GM12801 (cell line): ENCODE measurements around the gene SHISA9.

Experiments
- TF ChIP-seq, protein P1 (sequence below): IDR thresholded peaks from one replicate; pipeline ENCODE4 v1.5.1; 2011; ENCODE audit warnings: control low read depth; ENCODE audit not compliant: insufficient read length; ENCODE audit errors: extremely low read depth

SHISA9 gene

DNA sequence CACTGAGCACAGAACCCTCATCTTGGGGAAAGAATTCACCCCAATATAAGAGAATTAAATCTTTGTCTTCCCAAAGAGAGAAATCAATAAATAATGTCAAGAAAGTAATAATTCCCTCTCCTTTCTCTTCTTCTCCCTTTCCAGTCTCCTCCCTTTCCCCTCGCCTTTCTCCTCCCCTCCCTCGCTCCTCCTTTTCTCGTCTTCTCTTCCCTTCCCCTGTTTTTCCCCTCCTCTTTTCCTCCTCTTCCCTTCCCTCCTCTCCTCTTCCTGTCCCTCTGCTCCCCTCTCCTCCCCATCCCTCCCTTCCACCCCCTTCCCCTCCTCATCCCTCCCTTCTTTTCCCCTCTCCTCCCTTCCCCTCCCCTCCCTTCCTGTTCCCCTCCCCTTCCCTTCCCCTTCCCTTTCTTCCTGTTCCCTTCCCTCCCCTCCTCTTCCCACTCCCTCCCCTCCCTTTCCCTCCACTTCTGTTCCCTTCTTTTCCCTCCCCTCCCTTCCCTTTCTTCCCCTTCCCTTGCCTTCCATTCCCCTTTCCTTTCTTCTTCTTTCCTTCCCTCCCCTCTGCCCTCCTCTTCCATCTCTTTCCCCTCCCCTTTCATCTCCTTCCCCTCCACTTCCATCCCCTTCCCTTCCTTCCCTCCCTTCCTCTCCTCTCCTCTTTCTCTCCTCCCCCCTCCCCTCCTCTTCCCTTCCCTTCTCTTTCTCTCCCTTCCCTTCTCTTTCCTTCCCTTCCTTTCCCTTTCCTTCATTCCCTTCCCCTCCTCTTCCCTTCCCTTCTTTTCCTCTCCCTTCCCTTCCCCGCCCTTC is 363.6 kb downstream of the SHISA9 start:
- TF ChIP-seq, protein P1, sequence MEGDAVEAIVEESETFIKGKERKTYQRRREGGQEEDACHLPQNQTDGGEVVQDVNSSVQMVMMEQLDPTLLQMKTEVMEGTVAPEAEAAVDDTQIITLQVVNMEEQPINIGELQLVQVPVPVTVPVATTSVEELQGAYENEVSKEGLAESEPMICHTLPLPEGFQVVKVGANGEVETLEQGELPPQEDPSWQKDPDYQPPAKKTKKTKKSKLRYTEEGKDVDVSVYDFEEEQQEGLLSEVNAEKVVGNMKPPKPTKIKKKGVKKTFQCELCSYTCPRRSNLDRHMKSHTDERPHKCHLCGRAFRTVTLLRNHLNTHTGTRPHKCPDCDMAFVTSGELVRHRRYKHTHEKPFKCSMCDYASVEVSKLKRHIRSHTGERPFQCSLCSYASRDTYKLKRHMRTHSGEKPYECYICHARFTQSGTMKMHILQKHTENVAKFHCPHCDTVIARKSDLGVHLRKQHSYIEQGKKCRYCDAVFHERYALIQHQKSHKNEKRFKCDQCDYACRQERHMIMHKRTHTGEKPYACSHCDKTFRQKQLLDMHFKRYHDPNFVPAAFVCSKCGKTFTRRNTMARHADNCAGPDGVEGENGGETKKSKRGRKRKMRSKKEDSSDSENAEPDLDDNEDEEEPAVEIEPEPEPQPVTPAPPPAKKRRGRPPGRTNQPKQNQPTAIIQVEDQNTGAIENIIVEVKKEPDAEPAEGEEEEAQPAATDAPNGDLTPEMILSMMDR, result no peak

DNA sequence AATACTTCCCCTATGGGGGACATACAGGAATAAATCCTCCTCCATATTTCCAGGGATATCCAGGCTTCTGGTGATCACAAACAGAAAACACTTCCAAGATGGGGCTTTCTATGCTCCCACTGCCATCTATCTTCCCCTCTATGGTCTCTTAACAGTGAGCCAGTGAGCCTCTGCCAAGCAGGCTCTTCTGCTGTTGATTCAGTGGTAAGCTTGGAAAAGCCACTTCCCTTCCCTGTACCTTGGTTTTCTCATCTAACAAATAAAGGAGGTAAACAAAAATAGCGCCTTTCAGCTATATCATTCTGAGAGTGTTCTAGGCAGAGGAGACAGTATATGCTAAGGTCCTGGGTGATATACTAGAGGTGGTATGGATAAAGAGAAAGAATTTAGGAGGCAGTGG is 368.0 kb downstream of the SHISA9 start:
- TF ChIP-seq, protein P1, result no peak

DNA sequence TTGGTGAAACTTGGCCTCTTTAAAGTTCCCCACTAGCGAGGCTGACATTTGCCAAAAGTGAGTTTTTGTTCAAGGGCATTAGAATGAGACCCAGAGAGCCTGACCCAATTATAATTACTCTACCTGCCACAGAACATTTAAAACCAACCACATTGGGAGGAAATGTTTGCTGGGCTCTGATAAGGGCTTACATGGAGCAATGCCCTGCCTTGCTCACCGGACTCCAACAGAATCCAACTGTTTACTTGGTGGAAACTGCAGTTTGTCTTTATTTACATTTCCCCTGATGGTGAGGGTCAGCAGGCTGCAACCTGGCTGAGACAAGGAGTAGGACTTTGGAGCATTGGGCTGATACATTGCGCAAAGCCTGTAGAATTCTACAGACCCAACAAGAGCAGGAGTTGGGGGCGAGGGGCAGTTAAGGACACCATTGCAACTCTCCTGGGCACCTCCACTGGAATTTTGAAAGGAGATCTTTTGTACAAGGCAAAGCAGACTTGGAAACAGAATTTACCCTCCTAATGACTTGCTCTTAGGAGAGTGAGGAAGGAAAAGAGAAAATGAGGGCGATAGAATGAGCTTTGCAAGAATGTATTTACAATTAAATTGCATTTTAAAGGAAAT is 368.6 kb downstream of the SHISA9 start:
- TF ChIP-seq, protein P1, result no peak

DNA sequence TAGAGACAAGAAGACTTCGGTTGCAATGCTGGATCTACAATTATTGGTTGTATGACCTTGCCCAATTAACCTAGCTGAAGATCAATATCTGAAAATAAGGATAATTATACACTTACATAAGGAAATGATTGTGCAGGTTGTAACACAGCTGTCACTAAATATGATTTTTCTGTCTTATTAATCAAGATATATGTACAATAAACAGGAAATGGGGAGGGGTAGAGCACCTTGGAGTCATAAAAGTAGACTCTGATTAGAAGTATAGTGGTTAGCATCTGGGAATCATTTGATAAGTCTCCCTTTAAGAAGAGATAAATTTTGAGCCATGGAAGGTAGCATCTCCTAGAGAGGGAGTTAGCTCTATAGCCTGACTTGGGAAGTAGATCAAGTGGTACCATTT is 369.2 kb downstream of the SHISA9 start:
- TF ChIP-seq, protein P1, result no peak

DNA sequence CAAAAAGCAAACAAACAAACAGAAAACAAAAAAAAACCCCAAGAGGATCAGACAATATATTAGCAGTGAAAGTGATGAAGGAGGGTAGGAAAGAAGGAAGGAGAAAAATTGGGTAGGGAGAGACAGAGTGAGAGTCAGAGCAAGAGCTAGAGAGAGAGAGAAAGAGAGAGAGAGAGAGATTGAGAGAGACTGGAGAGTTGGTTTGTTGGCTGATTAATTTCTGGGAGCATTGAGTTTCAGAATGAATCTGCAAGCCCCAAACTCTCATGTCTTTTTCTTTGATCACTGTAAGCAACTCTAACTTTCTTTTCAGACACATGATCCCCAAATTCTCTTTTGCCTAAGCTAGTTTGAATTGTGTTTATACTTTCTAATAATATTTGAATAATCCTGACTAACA is 388.1 kb downstream of the SHISA9 start:
- TF ChIP-seq, protein P1, result no peak
